Type B pancreatic cell (in vitro differentiated cells): ENCODE measurements around the gene RIPOR1. TPM values are rescaled to one million over a fixed set of nuclear protein-coding genes. Genes with fewer than 3 reads are reported as not detected.

Source experiments
- DNase-seq: peaks from one replicate; pipeline ENCODE4 v3.0.0; 2021; ENCODE audit warnings: mixed read lengths; ENCODE audit not compliant: unreplicated experiment; ENCODE audit errors: extremely low spot score
- H3K27ac Mint-ChIP-seq: 2 replicates; pipeline ENCODE4 v1.8.0; 2021; ENCODE audit warnings: mild to moderate bottlenecking, mixed read lengths
- H3K27me3 Mint-ChIP-seq: 2 replicates; pipeline ENCODE4 v1.8.0; 2021; ENCODE audit warnings: mixed read lengths
- H3K36me3 Mint-ChIP-seq: 2 replicates; pipeline ENCODE4 v1.8.0; 2021; ENCODE audit warnings: mixed read lengths
- H3K4me1 Mint-ChIP-seq: one replicate; pipeline ENCODE4 v1.8.0; 2021; ENCODE audit warnings: mixed read lengths; ENCODE audit not compliant: unreplicated experiment
- H3K4me3 Mint-ChIP-seq: 2 replicates; pipeline ENCODE4 v1.8.0; 2021; ENCODE audit warnings: mild to moderate bottlenecking, mixed read lengths
- H3K9me3 Mint-ChIP-seq: 2 replicates; pipeline ENCODE4 v1.8.0; 2021; ENCODE audit warnings: mixed read lengths
- CTCF ChIP-seq: fragments of 200-600 bp; sonication (generic); conservative IDR thresholded peaks from 2 replicates; pipeline ENCODE4 v1.5.0; 2021; ENCODE audit warnings: antibody characterized with exemption, mild to moderate bottlenecking
- total RNA-seq: library from RNA; stranded (reverse); gene quantifications from 2 replicates; pipeline ENCODE4 v1.2.1, GENCODE V29; 2021; ENCODE audit warnings: low replicate concordance

The RIPOR1 gene
- total RNA-seq, 1 donor from 2014 or later = 43.1 TPM

- Mint-ChIP-seq H3K27ac (peak overlapping the region; percentile 93), H3K9me3 (no peaks in the 10 kb centered on the region), H3K4me3 (peak overlapping the region; percentile 91), H3K4me1 (peaks cover 19% of the 10 kb centered on the region), H3K36me3 (no peaks in the 10 kb centered on the region), H3K27me3 (no peaks in the 10 kb centered on the region)
- no peak for TF ChIP-seq CTCF
- DNase-seq = no peak
These were observed 32.8 kb downstream of the RIPOR1 start for GRCh38 chr16:67561501-67561823.

GRCh38 chr16:67561824-67562525, 33.3 kb downstream of the RIPOR1 start:
- peak overlapping the region; percentile 91 for H3K4me3 Mint-ChIP-seq
- TF ChIP-seq CTCF = no peak
- H3K4me1 Mint-ChIP-seq = peaks cover 22% of the 10 kb centered on the region
- peak overlapping the region; percentile 93 for H3K27ac Mint-ChIP-seq
- H3K9me3 Mint-ChIP-seq = no peaks in the 10 kb centered on the region
- H3K36me3 Mint-ChIP-seq = no peaks in the 10 kb centered on the region
- peak; percentile 96 for DNase-seq
- H3K27me3 Mint-ChIP-seq = no peaks in the 10 kb centered on the region

GRCh38 chr16:67562526-67562917, 33.9 kb downstream of the RIPOR1 start, which contains the start of gene CTCF:
Gene CTCF, plus strand, starts transcription at chr16:67562526. Its CDS starts 48,307 bp downstream, at chr16:67610833.
- TF ChIP-seq CTCF = peak; percentile 69
- H3K27me3 Mint-ChIP-seq = no peaks in the 10 kb centered on the region
- no peaks in the 10 kb centered on the region for H3K9me3 Mint-ChIP-seq
- peak within 1 kb of the TSS; percentile 93 for H3K4me3 Mint-ChIP-seq
- H3K36me3 Mint-ChIP-seq = no peaks in the 10 kb centered on the region
- peaks cover 24% of the 10 kb centered on the region for H3K4me1 Mint-ChIP-seq
- no peak for DNase-seq
- peak within 1 kb of the TSS; percentile 96 for H3K27ac Mint-ChIP-seq

GRCh38 chr16:67562918-67563707, 34.5 kb downstream of the RIPOR1 start:
- H3K4me1 Mint-ChIP-seq = peaks cover 24% of the 10 kb centered on the region
- no peaks in the 10 kb centered on the region for H3K36me3 Mint-ChIP-seq
- no peaks in the 10 kb centered on the region for H3K27me3 Mint-ChIP-seq
- H3K9me3 Mint-ChIP-seq = no peaks in the 10 kb centered on the region
- peak overlapping the region; percentile 93 for H3K4me3 Mint-ChIP-seq
- DNase-seq = no peak
- TF ChIP-seq CTCF = peak; percentile 36
- peak overlapping the region; percentile 96 for H3K27ac Mint-ChIP-seq

GRCh38 chr16:67563708-67564468, 35.3 kb downstream of the RIPOR1 start:
- DNase-seq = no peak
- Mint-ChIP-seq H3K4me3 (peak overlapping the region; percentile 93), H3K27me3 (no peaks in the 10 kb centered on the region), H3K27ac (peak overlapping the region; percentile 96), H3K36me3 (no peaks in the 10 kb centered on the region), H3K9me3 (no peaks in the 10 kb centered on the region), H3K4me1 (peaks cover 24% of the 10 kb centered on the region)
- TF ChIP-seq CTCF = no peak
